ENCODE measurements around the gene SLC26A5.

The SLC26A5 gene

DNA sequence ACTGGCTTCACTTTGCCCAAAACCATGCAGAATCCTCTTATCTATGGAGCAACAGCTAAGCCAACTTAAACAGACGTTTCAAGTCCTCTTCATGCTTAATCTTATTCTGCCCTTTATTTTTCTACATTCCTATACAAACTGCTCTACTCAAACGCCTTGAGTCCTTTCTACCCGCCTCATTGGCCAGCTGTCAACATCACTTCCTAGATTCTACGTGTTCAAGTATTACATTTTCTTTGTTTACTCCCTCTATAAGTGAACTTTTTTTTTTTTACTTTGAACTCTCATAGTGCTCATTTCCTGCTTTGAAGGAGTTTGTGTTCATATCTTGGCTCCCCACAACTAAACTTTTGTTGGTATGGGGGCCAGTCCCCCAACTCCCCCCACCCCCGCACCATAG, 28.9 kb upstream of the SLC26A5 start:
- Histone ChIP-seq H3K9me3 (ENCODE audit: insufficient read depth, low read depth, low read length) (no peaks in the 10 kb centered on the region), H3K79me2 (ENCODE audit: insufficient read depth, low read length) (no peaks in the 10 kb centered on the region), H3K4me3 (ENCODE audit: low read length, poor library complexity, severe bottlenecking) (no peak overlapping the region), H3K4me2 (ENCODE audit: low read depth, low read length, poor library complexity, severe bottlenecking) (no peak overlapping the region), H3K36me3 (ENCODE audit: insufficient read depth, low read length) (no peaks in the 10 kb centered on the region), H3K9ac (ENCODE audit: low read depth, low read length, poor library complexity, severe bottlenecking) (no peak overlapping the region), H3F3A (ENCODE audit: low read depth) (no peaks in the 10 kb centered on the region), H3K27me3 (ENCODE audit: insufficient read depth, low read length, poor library complexity, severe bottlenecking) (no peaks in the 10 kb centered on the region), H2AFZ (ENCODE audit: low read length) (no peak overlapping the region), H3K4me1 (ENCODE audit: insufficient read depth, low read length, poor library complexity, severe bottlenecking) (no peaks in the 10 kb centered on the region), H3K9me2 (replicated peaks; ENCODE audit: low read depth, low read length) (no peaks in the 10 kb centered on the region), H4K20me1 (ENCODE audit: insufficient read depth, low read length, poor library complexity, severe bottlenecking) (no peaks in the 10 kb centered on the region)
- TF ChIP-seq, protein P1, sequence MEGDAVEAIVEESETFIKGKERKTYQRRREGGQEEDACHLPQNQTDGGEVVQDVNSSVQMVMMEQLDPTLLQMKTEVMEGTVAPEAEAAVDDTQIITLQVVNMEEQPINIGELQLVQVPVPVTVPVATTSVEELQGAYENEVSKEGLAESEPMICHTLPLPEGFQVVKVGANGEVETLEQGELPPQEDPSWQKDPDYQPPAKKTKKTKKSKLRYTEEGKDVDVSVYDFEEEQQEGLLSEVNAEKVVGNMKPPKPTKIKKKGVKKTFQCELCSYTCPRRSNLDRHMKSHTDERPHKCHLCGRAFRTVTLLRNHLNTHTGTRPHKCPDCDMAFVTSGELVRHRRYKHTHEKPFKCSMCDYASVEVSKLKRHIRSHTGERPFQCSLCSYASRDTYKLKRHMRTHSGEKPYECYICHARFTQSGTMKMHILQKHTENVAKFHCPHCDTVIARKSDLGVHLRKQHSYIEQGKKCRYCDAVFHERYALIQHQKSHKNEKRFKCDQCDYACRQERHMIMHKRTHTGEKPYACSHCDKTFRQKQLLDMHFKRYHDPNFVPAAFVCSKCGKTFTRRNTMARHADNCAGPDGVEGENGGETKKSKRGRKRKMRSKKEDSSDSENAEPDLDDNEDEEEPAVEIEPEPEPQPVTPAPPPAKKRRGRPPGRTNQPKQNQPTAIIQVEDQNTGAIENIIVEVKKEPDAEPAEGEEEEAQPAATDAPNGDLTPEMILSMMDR (conservative IDR thresholded peaks at IDR 0.05; ENCODE audit: low read length) = no peak
- no peak for TF ChIP-seq EZH2phosphoT487 (IDR thresholded peaks at IDR 0.05; ENCODE audit: borderline replicate concordance)

DNA sequence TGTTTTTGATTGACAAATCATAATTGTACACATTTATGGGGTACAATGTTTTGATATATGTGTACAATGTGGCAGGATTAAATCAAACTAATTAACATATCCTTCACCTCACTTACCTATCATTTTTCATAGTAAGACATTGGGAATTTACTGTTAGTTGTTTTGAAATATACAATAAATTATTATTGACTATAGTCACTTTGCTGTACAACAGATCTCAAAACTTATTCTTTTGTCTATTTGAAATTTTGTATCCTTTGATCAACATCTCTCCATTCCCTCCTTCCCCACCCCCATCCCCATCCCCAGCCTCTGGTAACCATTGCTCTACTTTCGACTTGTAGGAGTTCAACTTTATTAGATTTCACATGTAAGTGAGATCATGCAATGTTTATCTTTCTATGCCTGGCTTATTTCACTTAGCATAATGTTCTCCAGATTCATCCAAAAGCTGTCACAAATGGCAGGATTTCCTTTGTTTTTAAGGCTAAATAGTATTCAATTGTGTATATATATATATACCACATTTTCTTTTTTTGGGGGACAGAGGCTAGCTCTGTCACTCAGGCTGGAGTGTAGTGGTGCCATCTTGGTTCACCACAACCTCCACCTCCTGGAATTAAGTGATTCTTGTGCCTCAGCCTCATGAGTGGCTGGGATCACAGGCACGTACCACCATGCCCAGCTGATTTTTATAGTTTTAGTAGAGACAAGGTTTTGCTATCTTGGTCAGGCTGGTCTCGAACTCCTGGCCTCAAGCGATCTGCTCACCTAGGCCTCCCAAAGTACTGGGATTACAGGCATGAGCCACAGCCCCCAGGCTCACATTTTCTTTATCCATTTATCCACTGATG, 23.3 kb upstream of the SLC26A5 start:
- Histone ChIP-seq H2AFZ (ENCODE audit: low read length) (no peak overlapping the region), H3K9ac (ENCODE audit: low read depth, low read length, poor library complexity, severe bottlenecking) (no peak overlapping the region), H3K4me1 (ENCODE audit: insufficient read depth, low read length, poor library complexity, severe bottlenecking) (no peaks in the 10 kb centered on the region), H3K9me3 (ENCODE audit: insufficient read depth, low read depth, low read length) (no peaks in the 10 kb centered on the region), H3K36me3 (ENCODE audit: insufficient read depth, low read length) (no peaks in the 10 kb centered on the region), H3K9me2 (replicated peaks; ENCODE audit: low read depth, low read length) (no peaks in the 10 kb centered on the region), H4K20me1 (ENCODE audit: insufficient read depth, low read length, poor library complexity, severe bottlenecking) (no peaks in the 10 kb centered on the region), H3K4me2 (ENCODE audit: low read depth, low read length, poor library complexity, severe bottlenecking) (no peak overlapping the region), H3K27me3 (ENCODE audit: insufficient read depth, low read length, poor library complexity, severe bottlenecking) (no peaks in the 10 kb centered on the region), H3F3A (ENCODE audit: low read depth) (no peaks in the 10 kb centered on the region), H3K4me3 (ENCODE audit: low read length, poor library complexity, severe bottlenecking) (no peak overlapping the region), H3K79me2 (ENCODE audit: insufficient read depth, low read length) (no peaks in the 10 kb centered on the region)
- TF ChIP-seq EZH2phosphoT487 (IDR thresholded peaks at IDR 0.05; ENCODE audit: borderline replicate concordance) = no peak
- TF ChIP-seq, protein P1 (conservative IDR thresholded peaks at IDR 0.05; ENCODE audit: low read length) = no peak

DNA sequence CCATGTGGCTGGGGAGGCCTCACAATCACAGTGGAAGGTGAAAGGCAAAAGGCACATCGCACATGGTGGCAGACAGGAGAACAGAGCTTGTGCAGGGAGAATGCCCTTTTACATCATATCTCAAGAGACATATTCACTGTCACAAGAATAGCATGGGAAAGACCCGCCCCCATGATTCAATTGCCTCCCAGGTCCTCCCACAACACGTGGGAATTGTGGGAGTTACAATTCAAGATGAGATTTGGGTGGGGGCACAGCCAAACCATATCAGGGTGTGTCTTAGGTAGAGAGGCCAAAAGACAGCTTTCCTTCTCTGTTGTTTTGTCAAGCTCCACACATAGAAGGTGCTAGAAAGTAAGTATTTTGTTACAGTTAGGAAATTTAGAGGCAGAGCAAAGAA, 20.8 kb upstream of the SLC26A5 start:
- no peaks in the 10 kb centered on the region for H3F3A ChIP-seq (ENCODE audit: low read depth)
- no peaks in the 10 kb centered on the region for H3K9me2 ChIP-seq (replicated peaks; ENCODE audit: low read depth, low read length)

More for the DNA sequence above, 20.8 kb upstream of the SLC26A5 start:
- no peak overlapping the region for H3K9ac ChIP-seq (ENCODE audit: low read depth, low read length, poor library complexity, severe bottlenecking)
- no peak overlapping the region for H2AFZ ChIP-seq (ENCODE audit: low read length)
- H3K27me3 ChIP-seq (ENCODE audit: insufficient read depth, low read length, poor library complexity, severe bottlenecking) = no peaks in the 10 kb centered on the region
- no peaks in the 10 kb centered on the region for H4K20me1 ChIP-seq (ENCODE audit: insufficient read depth, low read length, poor library complexity, severe bottlenecking)
- H3K4me1 ChIP-seq (ENCODE audit: insufficient read depth, low read length, poor library complexity, severe bottlenecking) = no peaks in the 10 kb centered on the region
- no peaks in the 10 kb centered on the region for H3K79me2 ChIP-seq (ENCODE audit: insufficient read depth, low read length)
- H3K9me3 ChIP-seq (ENCODE audit: insufficient read depth, low read depth, low read length) = no peaks in the 10 kb centered on the region
- TF ChIP-seq EZH2phosphoT487 (IDR thresholded peaks at IDR 0.05; ENCODE audit: borderline replicate concordance) = no peak
- TF ChIP-seq, protein P1 (conservative IDR thresholded peaks at IDR 0.05; ENCODE audit: low read length) = no peak
- no peaks in the 10 kb centered on the region for H3K36me3 ChIP-seq (ENCODE audit: insufficient read depth, low read length)
- H3K4me3 ChIP-seq (ENCODE audit: low read length, poor library complexity, severe bottlenecking) = no peak overlapping the region
- H3K4me2 ChIP-seq (ENCODE audit: low read depth, low read length, poor library complexity, severe bottlenecking) = no peak overlapping the region

All from Loucy (cell line).